Activated T-cell treated with anti-CD3 and anti-CD28 coated beads, Interleukin-2, amount 50 U/mL, for 48 hours (primary cell): ENCODE results near the gene CEACAM20.
A peak's percentile ranks its signal among the peaks of the same experiment; 100 is the strongest.
"Not testable (repeated sequence)": the region's sequence is repeated elsewhere in the genome, so short reads cannot be mapped to it uniquely, and the experiment has no call there.

Experiments used
- DNase-seq, 2 experiments: peaks; one replicate each; pipeline ENCODE4 v3.0.0-alpha.2; 2020

Gene CEACAM20

DNA sequence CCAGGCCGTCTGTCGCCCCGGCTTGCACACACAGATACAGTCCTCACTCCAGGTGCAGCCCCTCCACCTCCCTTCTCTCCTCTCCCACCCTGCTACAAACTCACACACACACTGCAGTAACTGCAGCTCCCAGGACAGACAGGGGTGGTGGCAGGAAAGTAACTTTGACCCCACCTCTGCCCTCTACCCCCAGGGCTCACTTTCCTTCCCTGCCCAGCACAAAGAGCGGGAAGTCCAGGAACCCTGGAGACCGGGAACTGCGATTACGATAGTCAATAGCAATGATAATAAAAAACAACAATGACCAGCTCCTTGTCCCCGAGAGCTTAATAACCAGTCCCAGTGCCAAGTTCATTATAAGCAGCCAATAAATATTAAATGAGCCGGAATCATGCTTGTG is at the start of gene CEACAM20:
Gene CEACAM20 (minus strand): TSS at position 140 of the 400 bp plus-strand sequence. CDS start 166 bp downstream, outside the sequence.
- no peak for DNase-seq

DNA sequence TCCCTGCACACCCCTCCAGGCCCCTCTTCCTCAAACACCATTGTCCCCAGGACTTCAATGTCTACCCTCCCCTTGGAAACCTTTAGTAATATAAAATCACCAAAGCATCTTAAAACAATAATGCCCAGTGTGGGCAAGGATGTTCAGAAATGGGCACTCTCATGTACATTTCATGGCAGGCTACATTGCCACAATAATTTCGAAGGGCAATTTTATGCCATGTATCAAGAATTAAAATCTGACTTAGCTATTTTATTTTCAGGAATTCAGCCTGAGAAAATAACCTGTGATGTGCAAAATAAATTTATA is 48.0 kb upstream of the CEACAM20 start:
- DNase-seq, result no peak

DNA sequence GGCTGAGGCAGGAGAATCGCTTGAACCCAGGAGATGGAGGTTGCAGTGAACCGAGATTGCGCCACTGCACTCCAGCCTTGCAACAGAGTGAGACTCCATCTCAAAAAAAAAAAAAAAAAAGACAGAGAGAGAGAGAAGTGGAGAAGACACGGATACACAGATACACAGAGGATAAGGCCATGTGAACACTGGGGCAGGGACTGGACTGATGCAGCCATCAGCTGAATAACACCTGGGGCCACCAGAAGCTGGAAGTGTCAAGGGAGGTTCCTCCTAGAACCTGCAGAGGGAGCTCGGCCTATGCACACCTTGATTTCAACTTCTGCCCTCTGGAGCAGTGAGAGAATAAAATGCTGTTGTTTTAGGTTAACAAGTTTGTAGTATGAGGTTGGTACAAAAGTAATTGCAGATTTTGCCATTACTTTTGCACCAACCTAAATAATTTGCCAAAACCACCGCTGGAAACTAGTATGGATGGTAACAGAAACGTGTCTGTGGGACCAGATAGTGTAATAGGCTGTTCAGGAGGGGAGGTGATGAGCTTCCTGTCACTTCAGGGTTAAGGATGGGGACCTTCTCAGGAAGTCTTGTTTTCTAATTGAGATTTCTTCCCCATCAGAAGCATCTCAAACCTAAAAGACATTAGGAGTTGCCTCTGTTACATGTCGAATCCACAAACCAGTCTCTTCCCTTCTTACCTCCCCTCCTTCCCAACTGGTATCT is 47.5 kb upstream of the CEACAM20 start:
- peak in 1 of 2 experiments; percentile 29 for DNase-seq

DNA sequence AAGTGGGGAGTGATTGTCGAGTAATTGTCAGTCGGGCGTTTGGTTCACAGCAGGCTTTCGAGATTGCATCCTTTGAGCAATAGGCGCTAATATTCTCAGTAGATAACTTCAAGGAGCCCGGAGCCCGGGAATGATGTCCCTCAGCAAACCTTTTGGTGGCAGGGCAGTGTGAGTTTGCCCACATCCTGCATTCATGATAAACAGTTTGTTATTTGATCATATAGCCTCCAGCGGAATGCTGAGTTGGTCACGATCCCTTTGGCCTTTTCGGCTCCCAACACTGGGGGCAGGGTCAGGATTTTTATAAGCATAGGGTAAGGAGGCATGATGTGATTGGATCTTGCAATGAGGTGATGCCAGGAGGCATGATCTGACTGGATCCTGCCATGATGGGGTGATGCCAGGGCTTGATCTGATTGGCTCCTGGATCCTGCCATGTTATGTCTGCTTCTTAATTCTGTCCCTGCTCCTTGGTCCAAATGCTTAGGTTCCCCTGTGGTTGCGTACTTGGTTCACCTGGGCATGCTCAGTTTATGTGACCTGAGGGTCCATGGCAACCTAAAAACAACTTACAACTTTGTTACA is 45.7 kb upstream of the CEACAM20 start:
- DNase-seq, result no peak

DNA sequence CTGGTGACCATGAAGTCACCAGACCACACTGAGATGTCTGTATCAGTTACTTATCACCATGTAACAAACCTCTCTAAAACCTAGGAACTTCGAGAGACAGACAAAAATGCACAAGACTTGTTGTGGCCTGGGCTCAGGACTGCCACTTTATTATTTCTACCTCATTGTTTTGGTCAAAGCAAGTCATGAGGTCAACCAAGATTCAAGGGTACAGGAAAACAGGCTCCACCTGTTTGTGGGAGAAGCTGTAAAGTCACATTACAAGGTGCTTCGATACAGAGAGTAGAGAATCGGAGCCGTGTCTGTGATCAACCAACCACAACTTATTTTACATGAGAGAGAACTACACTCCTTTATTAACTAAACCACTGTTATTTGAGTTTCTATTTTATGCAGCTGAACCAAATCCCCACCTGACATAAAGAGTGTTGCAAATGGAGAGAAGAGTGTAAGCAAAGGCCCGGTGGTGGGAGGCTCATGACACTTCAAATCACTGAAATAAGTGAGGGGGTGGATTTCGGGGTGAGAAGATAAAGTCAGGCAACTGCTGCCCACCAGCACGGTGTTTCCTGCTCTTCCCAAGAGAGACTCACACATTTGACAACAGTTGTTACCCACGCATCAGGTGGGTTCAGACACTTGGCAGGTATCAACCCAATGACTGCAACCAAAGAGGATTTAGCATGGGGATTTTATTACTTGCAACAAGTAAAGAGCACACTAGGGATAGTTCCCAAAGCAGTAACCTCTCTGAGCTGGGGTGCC is 44.9 kb upstream of the CEACAM20 start:
- DNase-seq, result no peak

DNA sequence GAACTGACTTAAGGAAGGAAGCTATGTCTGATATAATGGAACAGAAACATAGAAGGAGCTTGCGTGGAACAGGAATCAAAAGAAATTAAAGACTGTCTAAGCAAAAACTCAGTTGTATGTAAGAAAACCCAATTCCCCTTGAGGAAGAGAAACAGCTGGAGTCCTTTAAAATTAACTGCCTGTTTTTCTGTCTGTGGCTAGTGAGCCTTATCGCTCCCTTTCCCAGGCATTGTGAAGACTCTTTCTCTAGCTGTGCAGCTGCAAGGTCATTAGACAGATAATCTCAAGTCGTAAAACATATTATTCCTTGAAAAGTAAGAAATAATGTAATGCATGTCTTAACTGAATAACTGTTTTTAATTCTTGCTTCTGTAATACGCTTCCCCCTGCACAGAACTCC is 44.2 kb upstream of the CEACAM20 start:
- no peak for DNase-seq

DNA sequence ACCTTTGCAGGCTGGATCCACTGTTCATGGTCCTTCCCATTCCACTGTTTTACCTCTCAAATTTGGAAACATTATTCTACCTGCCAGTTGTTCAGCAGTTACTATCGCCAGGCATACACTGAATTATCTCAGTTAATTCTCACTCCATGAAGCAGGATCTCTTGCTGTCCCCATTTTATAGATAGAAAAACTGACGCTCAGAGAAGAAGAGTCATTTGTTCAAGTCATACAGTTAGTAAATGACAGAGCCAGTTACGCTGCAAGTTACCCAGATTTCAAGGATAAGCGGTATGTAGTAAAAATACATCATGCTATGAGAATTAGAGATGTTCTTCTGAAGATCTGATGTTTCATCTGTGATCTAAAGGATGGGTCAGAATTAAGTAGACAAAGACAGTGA is 43.7 kb upstream of the CEACAM20 start:
- DNase-seq, result no peak

DNA sequence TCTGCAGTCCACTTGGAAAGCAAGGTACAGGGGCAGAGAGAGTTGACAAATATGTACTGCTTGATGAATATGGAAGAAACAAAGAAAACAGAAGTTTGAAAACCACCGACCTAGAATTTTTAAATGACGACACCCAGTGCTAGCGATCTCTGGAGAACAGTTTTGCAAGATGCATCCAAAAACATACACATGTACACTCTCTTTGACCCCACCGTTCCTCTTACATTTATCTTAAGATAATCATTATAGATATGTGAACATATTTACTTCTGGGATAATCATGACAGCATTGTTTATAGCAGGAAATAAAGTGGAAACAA is 43.1 kb upstream of the CEACAM20 start:
- DNase-seq, result no peak

DNA sequence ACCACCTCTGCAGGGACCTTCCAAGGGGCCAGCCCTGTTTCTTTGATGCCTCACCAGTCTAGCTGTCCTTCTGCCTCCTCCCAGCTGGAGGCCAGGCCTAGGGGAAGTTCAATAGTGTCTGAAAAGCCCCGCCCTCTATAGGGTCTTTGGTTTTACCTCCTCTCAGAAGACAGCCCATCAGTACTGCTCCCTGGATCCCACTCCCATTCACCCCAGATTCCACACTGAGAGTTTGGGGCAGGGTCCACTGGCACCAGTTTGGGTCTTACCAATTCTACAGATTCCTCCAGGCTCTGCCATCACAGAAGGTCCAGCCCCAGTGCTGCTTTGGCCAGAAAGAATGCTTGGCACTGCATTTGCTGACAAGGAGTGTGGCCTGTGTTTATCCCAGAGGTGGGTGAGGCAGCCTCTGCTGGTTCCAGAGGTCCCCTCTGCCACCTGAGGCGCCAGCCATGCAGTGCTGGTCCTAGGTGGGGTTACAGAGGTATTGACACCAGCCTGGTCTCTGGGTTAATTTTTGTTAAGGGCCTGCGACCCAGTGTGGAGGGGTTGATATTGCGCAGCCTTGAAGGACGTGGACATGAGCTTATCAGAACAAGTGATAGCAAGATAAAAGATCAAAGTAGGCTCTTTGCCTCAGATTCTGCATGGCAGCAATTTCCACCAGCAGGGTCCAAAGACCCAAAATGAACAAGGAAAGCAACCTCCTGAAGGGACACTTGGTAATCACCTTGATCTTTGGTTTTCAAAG is 42.5 kb upstream of the CEACAM20 start:
- no peak for DNase-seq

DNA sequence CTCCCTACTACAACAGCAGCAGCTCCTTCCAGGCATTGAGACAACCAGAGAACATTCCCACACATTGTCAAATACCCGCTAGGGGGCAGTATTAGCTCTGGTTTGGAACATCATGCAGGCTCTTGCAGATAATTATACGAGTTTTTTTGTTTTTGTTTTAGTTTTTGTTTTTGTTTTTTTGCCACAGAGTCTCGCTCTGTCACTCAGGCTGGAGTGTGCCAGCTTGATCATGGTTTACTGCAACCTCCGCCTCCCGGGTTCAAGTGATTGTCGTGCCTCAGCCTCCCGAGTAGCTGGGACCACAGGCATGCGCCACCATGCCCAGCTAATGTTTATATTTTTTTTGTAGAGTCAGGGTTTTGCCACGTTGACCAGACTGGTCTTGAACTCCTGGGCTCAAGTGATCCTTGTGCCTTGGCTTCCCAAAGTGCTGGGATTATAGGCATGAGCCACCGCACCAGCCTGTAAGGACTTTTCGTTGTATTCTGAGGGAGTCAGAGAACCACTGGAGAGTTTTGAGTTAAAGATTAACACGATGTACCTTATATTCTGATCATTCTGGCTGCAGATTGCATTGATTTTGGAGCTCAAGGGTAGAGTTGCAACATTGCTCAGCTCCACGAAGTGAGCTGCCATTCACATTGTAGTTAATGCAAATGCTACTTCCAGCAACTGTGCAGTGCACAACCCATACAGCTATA is 41.7 kb upstream of the CEACAM20 start:
- DNase-seq, result peak; percentile 48 to 52

DNA sequence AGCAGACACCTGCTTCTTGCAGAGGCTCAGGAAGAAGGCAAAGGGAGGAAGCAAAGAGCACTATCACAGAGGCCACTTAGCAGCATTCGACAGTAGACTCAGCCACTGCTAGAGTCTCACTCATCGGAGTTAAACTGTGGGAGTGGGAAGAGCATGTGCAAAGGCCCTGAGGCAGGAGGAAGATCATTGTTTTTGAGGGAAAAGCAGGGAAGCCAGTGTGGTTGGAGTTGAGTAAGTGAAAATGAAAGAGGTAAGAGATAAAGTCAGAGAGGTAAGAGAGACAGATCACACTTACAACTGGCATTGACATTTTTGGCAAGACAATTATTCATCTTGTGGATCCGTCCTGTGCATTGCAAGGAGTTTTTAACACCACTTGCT is 41.1 kb upstream of the CEACAM20 start:
- DNase-seq, result no peak

DNA sequence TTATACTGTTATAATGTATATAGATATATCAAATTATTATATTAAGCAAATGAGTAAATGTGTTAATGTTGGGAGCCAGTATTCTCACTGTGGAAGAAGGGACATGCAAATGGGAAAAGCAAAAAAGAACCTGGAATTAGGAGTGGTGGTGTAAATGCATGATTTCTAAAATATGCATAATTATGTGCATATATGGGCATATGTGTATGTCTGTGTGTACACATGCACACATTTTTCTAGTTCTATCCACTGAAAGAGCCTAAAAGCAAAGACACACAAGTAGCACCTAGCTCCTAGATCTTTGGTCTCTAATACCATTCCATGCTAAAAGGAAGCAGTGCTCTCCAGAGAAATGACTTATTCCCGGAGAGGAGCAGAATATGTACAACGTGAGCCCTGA is 38.3 kb upstream of the CEACAM20 start:
- no peak for DNase-seq

DNA sequence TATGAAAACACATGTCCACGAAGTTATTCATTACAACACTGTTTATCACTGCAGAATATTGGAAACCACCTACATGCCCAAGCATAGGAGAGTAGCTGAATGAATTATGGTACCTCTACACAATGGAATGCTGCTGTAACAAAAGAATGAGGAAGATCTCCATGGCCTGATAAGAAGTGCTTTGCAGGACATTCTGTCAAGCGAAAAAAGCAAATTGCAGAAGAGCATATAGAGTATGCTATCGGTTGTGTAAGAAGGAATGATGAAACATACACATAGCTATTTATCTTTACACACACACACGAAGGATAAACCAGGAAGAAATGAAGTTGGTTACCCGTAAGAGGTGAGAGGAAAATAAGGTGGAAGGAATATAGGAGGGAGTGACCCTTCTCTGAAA is 37.5 kb upstream of the CEACAM20 start:
- no peak for DNase-seq

DNA sequence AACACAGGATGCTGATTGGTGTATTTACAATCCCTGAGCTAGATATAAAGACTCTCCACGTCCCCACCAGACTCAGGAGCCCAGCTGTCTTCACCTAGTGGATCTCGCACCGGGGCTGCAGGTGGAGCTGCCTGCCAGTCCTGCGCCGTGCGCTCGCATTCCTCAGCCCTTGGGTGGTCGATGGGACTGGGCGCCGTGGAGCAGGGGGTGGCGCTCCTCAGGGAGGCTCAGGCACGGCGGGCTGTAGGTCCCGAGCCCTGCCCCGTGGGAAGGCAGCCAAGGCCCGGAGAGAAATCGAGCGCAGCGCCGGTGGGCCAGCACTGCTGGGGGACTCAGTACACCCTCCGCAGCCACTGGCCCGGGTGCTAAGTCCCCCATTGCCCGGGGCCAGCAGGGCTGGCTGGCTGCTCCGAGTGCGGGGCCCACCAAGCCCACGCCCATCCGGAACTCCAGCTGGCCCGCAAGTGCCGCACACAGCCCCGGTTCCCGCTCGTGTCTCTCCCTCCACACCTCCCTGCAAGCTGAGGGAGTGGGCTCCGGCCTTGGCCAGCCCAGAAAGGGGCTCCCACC is 33.7 kb upstream of the CEACAM20 start:
- not testable (repeated sequence) for DNase-seq

DNA sequence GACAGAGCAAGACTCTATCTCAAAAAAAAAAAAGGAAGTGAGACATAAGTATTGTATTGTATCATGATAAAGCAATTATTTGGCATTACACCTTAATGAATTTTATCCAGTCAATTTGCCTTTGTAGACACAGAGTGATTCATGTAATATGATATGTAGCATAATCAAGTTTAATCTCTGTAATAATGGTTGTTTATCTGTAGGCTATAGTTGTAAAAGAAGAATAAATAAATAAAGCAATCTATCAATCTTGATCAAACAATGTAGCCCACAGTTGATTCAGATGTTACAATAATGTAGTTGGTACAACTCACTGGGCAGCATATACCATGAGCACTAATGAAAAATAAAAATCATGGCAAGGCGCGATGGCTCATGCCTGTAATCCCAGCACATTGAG is 28.5 kb upstream of the CEACAM20 start:
- DNase-seq, result no peak

DNA sequence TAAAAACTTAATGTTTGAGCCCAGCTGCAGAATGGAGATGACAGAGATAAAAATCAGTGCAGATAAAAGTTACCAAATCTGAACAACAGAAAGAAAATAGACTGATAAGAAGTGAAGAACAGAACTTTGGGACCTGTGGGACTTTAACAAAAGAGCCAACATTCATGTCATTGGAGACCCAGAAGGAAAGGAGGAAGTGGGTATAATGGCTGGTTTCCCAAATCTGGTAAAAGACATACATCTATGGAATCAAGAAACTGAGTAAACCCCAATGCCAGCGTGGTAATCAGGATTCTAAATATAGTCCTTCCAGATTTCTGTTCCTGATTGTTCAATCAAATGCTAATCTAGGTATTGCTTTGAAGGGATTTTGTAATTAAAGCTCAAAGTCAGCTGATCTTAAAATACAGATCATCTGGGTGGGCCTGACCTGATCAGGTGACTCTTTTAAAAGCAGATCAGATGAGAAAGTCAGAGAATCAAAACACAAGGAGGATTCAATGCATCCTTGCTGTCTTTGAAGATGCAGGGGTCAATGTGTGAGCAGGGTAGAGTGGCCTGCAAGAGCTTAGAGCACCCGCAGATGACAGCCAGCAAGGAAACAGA is 25.3 kb upstream of the CEACAM20 start:
- DNase-seq, result no peak

DNA sequence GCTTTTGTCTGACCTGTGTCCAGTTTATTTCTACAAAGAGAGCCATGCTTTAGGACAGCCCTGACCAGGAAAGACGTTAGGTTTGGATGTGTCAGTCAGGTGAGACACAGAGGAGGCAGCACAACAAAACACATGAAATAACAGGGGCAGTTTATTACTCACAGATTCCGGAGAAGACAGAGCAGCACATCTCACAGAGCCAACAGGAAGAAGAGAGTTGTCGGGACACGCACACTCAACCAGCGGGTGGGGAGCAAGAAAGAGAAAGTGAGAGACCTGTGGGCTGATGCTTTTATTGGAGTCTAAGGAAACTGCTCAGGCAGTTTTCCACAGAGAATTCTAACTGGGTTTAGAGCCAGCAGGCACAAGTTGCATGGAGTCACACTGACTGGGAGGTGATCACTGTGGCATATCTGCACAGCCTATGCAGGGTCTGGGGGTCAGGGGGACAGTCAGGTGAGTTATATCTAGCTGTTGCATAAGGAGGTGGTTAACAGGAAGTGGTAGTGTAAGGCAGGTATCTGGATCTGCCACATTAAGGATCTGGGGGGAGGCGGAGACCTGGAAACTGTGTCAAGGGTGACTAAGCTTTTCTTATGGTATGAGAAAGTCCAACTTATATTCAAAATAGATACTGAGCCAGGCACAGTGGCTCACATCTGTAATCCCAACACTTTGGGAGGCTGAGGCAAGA is 24.1 kb upstream of the CEACAM20 start:
- DNase-seq, result no peak

DNA sequence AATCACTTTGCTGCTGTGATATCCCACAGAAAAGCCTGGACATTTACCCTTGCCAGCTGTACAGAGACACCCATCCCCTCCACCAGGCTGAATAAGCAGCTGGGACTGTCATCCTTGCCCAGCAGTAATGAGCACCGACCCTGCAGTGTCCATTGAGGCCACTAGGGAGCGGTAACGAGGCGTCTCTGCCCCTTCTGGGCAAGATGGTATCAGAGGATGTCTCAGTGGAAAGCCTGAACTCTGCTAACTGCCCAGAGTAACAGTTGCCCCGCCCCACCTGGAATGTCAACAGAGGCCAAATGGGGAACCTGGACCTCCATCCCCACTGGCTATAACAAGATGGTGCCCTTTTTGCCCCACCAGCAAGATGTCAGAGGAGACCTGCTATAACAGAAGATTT is 22.8 kb upstream of the CEACAM20 start:
- DNase-seq, result peak; percentile 66 to 76

DNA sequence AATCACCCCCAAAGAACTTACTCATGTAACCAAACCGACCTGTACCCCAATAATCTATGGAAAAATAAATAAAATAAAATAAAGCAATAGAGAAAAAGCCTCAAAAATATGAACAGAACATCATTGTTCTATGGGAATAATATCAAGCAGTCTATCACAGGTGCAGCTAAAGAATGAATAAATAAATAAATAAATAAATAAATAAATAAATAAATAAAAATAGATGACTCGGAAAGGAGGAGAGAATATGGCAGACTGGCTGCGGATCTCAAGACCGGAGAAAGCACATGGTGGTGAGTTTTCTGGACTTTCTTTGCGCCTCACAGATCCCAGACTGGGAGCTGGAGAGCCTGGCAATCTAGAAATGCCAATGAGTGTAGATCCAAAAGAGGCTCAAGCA is 22.4 kb upstream of the CEACAM20 start:
- no peak for DNase-seq

DNA sequence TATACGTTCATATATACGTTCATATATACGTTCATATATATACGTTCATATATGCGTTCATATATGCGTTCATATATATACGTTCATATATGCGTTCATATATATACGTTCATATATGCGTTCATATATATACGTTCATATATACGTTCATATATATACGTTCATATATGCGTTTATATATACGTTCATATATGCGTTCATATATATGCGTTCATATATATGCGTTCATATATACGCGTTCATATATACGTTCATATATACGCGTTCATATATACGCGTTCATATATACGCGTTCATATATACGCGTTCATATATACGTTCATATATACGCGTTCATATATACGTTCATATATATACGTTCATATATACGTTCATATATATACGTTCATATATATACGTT is 21.5 kb upstream of the CEACAM20 start:
- DNase-seq, result not testable (repeated sequence)

DNA sequence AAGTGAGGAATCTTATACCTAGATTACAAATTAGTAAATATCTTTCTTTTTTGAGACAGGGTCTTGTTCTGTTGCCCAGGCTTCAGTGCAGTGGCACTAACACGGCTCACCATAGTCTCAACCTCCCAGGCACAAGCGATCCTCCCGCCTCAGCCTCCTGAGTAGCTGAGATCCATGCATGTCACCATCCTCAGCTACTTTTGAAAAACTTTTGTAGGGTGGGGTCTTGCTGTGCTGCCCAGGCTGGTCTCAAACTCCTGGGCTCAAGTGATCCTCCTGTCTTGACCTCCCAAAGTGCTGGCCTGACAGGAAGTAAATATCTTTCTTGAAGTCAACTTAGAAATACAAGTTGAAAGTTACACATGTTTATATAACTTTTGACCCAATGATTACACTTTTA is 20.0 kb upstream of the CEACAM20 start:
- DNase-seq, result no peak

DNA sequence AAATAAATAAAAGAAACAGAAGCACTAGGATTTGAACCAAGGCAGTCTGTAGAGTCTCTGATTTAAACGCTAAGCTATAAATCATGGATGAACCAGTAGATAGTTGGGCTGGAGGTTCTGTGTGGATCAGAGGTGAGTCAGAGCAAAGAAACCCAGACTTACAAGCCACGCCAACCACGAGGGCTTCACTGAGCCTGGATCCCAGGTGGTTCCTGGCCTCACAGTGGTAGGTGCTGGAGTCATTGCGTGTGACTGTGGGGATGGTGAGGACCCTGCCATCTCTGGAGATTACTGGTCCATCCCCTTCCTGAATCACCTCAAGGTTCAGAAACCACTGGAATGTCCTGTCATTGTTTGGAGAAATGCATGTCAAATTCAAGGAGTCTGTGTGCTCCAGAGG is 19.3 kb upstream of the CEACAM20 start:
- no peak for DNase-seq
